Measurements from ENCODE around the gene OPTC. TPM values are rescaled to one million over a fixed set of nuclear protein-coding genes. Genes with fewer than 3 reads are reported as not detected.

The OPTC gene
- total and polyA plus RNA-seq, 2 of the 8 experiments (the other 6 are each of a cell fraction or from before 2014, with no cell fraction given) = 1.1 to 4.0 TPM

- TF ChIP-seq EZH2 (IDR thresholded peaks at IDR 0.05; ENCODE audit: low read depth, low read length, severe bottlenecking) = no peak
These were observed 62.3 kb downstream of the OPTC start (continued) for GRCh38 chr1:203556047-203556851.
